ENCODE data around the gene ST7. TPM values are rescaled to one million over a fixed set of nuclear protein-coding genes. Genes with fewer than 3 reads are reported as not detected.

The ST7 gene
- total and polyA plus RNA-seq, 2 experiments from 2014 or later: 31.2 to 38.5 TPM

DNA sequence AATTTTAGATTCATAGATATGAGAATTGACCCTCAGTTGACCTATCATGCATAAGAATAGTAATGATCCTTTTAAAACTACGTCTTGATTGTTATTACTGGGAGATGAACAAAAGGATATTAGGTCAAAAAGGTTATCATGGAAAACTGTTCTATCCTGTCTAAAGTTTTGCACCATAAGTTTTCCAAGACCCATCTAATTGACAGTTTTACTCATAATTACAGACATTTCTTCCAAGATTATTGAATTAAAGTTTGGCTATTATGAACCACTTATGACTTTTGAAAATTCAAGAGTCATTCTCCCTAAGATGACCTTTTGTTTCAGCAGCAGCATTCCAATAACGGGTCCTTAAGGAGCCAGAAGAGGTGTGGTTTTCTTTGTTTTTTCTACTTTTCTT lies 225.3 kb downstream of the ST7 start:
- no peaks in the 10 kb centered on the region for H3K79me2 ChIP-seq
- no peak overlapping the region for H3K27ac ChIP-seq
- 85% methylated on average over 2 of the region's 2 CpGs for WGBS (ENCODE audit: low lambda C conversion rate, missing lambda C conversion rate)
- no peaks in the 10 kb centered on the region for H3K9me3 ChIP-seq (ENCODE audit: low read depth)
- H3K27me3 ChIP-seq: no peaks in the 10 kb centered on the region
- no peak overlapping the region for H3K4me3 ChIP-seq
- H3K9me2 ChIP-seq (replicated peaks; ENCODE audit: insufficient read depth): no peaks in the 10 kb centered on the region
- TF ChIP-seq EZH2 (IDR thresholded peaks at IDR 0.05; ENCODE audit: borderline replicate concordance): no peak
- TF ChIP-seq EZH2phosphoT487 (IDR thresholded peaks at IDR 0.05; ENCODE audit: low read depth, severe bottlenecking, unreplicated experiment): no peak
- TF ChIP-seq, protein P1, sequence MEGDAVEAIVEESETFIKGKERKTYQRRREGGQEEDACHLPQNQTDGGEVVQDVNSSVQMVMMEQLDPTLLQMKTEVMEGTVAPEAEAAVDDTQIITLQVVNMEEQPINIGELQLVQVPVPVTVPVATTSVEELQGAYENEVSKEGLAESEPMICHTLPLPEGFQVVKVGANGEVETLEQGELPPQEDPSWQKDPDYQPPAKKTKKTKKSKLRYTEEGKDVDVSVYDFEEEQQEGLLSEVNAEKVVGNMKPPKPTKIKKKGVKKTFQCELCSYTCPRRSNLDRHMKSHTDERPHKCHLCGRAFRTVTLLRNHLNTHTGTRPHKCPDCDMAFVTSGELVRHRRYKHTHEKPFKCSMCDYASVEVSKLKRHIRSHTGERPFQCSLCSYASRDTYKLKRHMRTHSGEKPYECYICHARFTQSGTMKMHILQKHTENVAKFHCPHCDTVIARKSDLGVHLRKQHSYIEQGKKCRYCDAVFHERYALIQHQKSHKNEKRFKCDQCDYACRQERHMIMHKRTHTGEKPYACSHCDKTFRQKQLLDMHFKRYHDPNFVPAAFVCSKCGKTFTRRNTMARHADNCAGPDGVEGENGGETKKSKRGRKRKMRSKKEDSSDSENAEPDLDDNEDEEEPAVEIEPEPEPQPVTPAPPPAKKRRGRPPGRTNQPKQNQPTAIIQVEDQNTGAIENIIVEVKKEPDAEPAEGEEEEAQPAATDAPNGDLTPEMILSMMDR (IDR thresholded peaks at IDR 0.05; ENCODE audit: poor library complexity): no peak
- H4K20me1 ChIP-seq (ENCODE audit: insufficient read depth, poor library complexity, severe bottlenecking): no peaks in the 10 kb centered on the region
- no peak overlapping the region for H2AFZ ChIP-seq
- H3K4me2 ChIP-seq: no peak overlapping the region
- no peaks in the 10 kb centered on the region for H3K36me3 ChIP-seq (replicated peaks; ENCODE audit: insufficient read depth, low read depth)
- H3K4me1 ChIP-seq (ENCODE audit: insufficient read depth): no peaks in the 10 kb centered on the region
- no peak for DNase-seq (ENCODE audit: low spot score)

DNA sequence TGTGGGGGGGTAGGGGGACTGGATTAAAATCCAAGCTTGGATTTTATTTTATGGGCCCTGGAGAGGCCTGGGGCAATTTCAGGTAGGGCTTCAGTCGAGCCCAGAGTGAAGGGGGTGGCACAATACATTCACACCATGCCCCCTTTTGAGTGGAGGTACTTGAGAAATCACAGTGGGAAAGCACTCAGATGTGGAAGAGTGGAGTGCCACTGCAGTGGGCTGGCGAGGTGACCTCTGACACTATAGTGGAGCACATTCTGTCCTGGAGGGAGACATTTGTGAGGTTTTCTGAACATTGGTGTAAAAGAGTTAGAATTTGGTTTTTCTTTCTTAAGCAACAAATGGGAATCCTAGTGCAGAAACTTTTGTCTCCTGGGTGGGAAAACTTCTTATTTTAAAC lies 226.4 kb downstream of the ST7 start:
- no peaks in the 10 kb centered on the region for H4K20me1 ChIP-seq (ENCODE audit: insufficient read depth, poor library complexity, severe bottlenecking)
- no peak for DNase-seq (ENCODE audit: low spot score)
- H3K9me2 ChIP-seq (replicated peaks; ENCODE audit: insufficient read depth): no peaks in the 10 kb centered on the region
- H2AFZ ChIP-seq: no peak overlapping the region
- H3K4me3 ChIP-seq: no peak overlapping the region
- no peaks in the 10 kb centered on the region for H3K9me3 ChIP-seq (ENCODE audit: low read depth)
- WGBS (ENCODE audit: low lambda C conversion rate, missing lambda C conversion rate): 86% methylated on average over 2 of the region's 2 CpGs
- H3K79me2 ChIP-seq: no peaks in the 10 kb centered on the region
- H3K27ac ChIP-seq: no peak overlapping the region
- H3K4me2 ChIP-seq: no peak overlapping the region
- H3K36me3 ChIP-seq (replicated peaks; ENCODE audit: insufficient read depth, low read depth): no peaks in the 10 kb centered on the region
- TF ChIP-seq EZH2 (IDR thresholded peaks at IDR 0.05; ENCODE audit: borderline replicate concordance) (no peak), EZH2phosphoT487 (IDR thresholded peaks at IDR 0.05; ENCODE audit: low read depth, severe bottlenecking, unreplicated experiment) (no peak)
- TF ChIP-seq, protein P1 (IDR thresholded peaks at IDR 0.05; ENCODE audit: poor library complexity): no peak
- no peaks in the 10 kb centered on the region for H3K4me1 ChIP-seq (ENCODE audit: insufficient read depth)
- no peaks in the 10 kb centered on the region for H3K27me3 ChIP-seq

DNA sequence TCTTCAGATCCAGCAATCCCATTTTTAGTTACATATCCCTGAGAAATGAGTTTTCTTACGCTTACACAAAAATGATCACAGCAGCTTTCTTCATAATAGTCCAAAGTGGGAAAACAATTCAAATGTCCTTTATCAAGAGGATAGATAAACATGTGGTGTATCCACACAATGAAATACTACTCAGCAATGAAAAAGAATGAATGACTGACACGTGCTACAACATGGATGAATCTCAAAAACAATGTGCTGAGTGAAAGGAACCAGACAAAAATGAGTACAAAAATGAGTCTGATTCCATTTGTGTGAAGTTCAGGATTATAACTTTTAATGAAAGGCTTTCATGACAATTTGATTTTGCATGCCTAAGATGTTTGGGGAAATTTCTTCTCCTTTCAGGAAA lies 230.4 kb downstream of the ST7 start:
- Histone ChIP-seq H2AFZ (no peak overlapping the region), H4K20me1 (ENCODE audit: insufficient read depth, poor library complexity, severe bottlenecking) (no peaks in the 10 kb centered on the region), H3K9me2 (replicated peaks; ENCODE audit: insufficient read depth) (no peaks in the 10 kb centered on the region), H3K4me2 (no peak overlapping the region), H3K9me3 (ENCODE audit: low read depth) (no peaks in the 10 kb centered on the region), H3K36me3 (replicated peaks; ENCODE audit: insufficient read depth, low read depth) (no peaks in the 10 kb centered on the region), H3K4me1 (ENCODE audit: insufficient read depth) (no peaks in the 10 kb centered on the region), H3K4me3 (no peak overlapping the region), H3K27me3 (no peaks in the 10 kb centered on the region), H3K79me2 (no peaks in the 10 kb centered on the region), H3K27ac (no peak overlapping the region)
- TF ChIP-seq EZH2phosphoT487 (IDR thresholded peaks at IDR 0.05; ENCODE audit: low read depth, severe bottlenecking, unreplicated experiment) (no peak), EZH2 (IDR thresholded peaks at IDR 0.05; ENCODE audit: borderline replicate concordance) (no peak)
- TF ChIP-seq, protein P1 (IDR thresholded peaks at IDR 0.05; ENCODE audit: poor library complexity): no peak
- WGBS (ENCODE audit: low lambda C conversion rate, missing lambda C conversion rate): 100% methylated on average over 2 of the region's 2 CpGs
- no peak for DNase-seq (ENCODE audit: low spot score)

DNA sequence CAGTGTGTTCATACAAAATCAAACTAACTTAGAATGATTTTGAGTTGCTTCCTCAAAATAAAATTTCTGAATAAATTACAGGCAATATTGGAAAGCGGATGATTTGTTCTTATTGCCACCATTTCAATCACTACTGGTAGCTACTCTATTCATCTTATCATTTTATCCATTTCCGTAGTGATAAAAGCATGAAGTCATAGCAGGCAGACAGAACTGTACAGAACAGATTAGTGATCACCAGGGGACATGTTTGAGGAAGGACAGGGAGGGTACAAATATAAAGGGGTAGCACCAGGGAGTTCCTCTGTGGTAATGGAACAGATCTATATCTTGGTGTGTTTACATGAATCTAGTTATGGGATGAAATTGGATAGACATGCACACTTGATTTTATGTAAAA lies 231.1 kb downstream of the ST7 start:
- Histone ChIP-seq H2AFZ (no peak overlapping the region), H4K20me1 (ENCODE audit: insufficient read depth, poor library complexity, severe bottlenecking) (no peaks in the 10 kb centered on the region), H3K4me2 (no peak overlapping the region), H3K9me3 (ENCODE audit: low read depth) (no peaks in the 10 kb centered on the region), H3K9me2 (replicated peaks; ENCODE audit: insufficient read depth) (no peaks in the 10 kb centered on the region), H3K27me3 (no peaks in the 10 kb centered on the region), H3K4me3 (no peak overlapping the region), H3K27ac (no peak overlapping the region), H3K36me3 (replicated peaks; ENCODE audit: insufficient read depth, low read depth) (no peaks in the 10 kb centered on the region), H3K79me2 (no peaks in the 10 kb centered on the region), H3K4me1 (ENCODE audit: insufficient read depth) (no peaks in the 10 kb centered on the region)
- no peak for DNase-seq (ENCODE audit: low spot score)
- TF ChIP-seq, protein P1 (IDR thresholded peaks at IDR 0.05; ENCODE audit: poor library complexity): no peak
- TF ChIP-seq EZH2phosphoT487 (IDR thresholded peaks at IDR 0.05; ENCODE audit: low read depth, severe bottlenecking, unreplicated experiment): no peak
- TF ChIP-seq EZH2 (IDR thresholded peaks at IDR 0.05; ENCODE audit: borderline replicate concordance): no peak
- 93% methylated on average over 2 of the region's 2 CpGs for WGBS (ENCODE audit: low lambda C conversion rate, missing lambda C conversion rate)

Data from hepatocyte (in vitro differentiated cells).